GM23338 (cell line): Measurements from ENCODE around the gene GJA4.

Source experiments
- CREB1 ChIP-seq: fragments of 250-450 bp; sonication (Bioruptor Pico); IDR thresholded peaks from 2 replicates; pipeline ENCODE4 v1.5.0; 2020; ENCODE audit warnings: low read depth, mild to moderate bottlenecking, moderate library complexity
- CTCF ChIP-seq, 2 experiments: fragments of 200-600 bp in 1 of 2; sonication (generic) in 1 of 2; conservative IDR thresholded peaks; 2 replicates each; pipeline versions ENCODE4 v1.5.1 to v1.6.1; 2016 to 2017; ENCODE audit warnings: antibody characterized with exemption in 2 of 2, low read depth in 2 of 2, mild to moderate bottlenecking in 2 of 2, moderate library complexity in 1 of 2
- EZH2 ChIP-seq: fragments of 200-600 bp; sonication (generic); IDR thresholded peaks from one replicate; pipeline ENCODE4 v1.8.0; 2017; ENCODE audit warnings: antibody characterized with exemption, mild to moderate bottlenecking, low read depth; ENCODE audit not compliant: unreplicated experiment
- EZH2phosphoT487 ChIP-seq: fragments of 200-600 bp; sonication (generic); IDR thresholded peaks from one replicate; pipeline ENCODE4 v1.8.1; 2018; ENCODE audit warnings: antibody characterized with exemption; ENCODE audit not compliant: unreplicated experiment
- JUNB ChIP-seq: IDR thresholded peaks from one replicate; pipeline ENCODE4 v1.6.1; 2016; ENCODE audit warnings: antibody characterized with exemption; ENCODE audit not compliant: unreplicated experiment
- NANOG ChIP-seq: IDR thresholded peaks from 2 replicates; pipeline ENCODE4 v1.6.1; 2016; ENCODE audit warnings: antibody characterized with exemption, borderline replicate concordance
- POLR2AphosphoS5 ChIP-seq: IDR thresholded peaks from 2 replicates; pipeline ENCODE4 v1.6.1; 2016; ENCODE audit warnings: antibody characterized with exemption, low read depth
- REST ChIP-seq: IDR thresholded peaks from one replicate; pipeline ENCODE4 v1.6.1; 2018; ENCODE audit warnings: antibody characterized with exemption; ENCODE audit not compliant: unreplicated experiment
- STAT1 ChIP-seq: IDR thresholded peaks from one replicate; pipeline ENCODE4 v1.6.1; 2016; ENCODE audit warnings: antibody characterized with exemption; ENCODE audit not compliant: unreplicated experiment
- ZNF114 ChIP-seq: fragments of 250-450 bp; sonication (Bioruptor Pico); IDR thresholded peaks from 2 replicates; pipeline ENCODE4 v1.5.0; 2020; ENCODE audit warnings: mild to moderate bottlenecking, moderate library complexity
- ZNF462 ChIP-seq: fragments of 250-450 bp; sonication (Bioruptor Pico); IDR thresholded peaks from 2 replicates; pipeline ENCODE4 v1.5.0; 2020; ENCODE audit warnings: mild to moderate bottlenecking, moderate library complexity

- TF ChIP-seq JUNB (no peak), EZH2 (no peak), CREB1 (CRISPR knock-in tag) (no peak), CTCF (conservative IDR thresholded peaks at IDR 0.05; ENCODE audit: low read depth in 2 of 2) (no peak), NANOG (no peak), POLR2AphosphoS5 (no peak), STAT1 (no peak), ZNF462 (no peak), REST (no peak), EZH2phosphoT487 (no peak), ZNF114 (CRISPR knock-in tag) (no peak)
Observed at GRCh38 chr1:34744851-34745250, 47.9 kb upstream of the GJA4 start.
